Medulla oblongata (tissue), 1 donor: Measurements from ENCODE around the gene DLG2.
"Not testable (repeated sequence)": the region's sequence is repeated elsewhere in the genome, so short reads cannot be mapped to it uniquely, and the experiment has no call there.

Experiments
- DNase-seq: peaks from one replicate; pipeline ENCODE4 v3.0.0-alpha.2; 2015; ENCODE audit errors: extremely low spot score

Gene DLG2

GRCh38 chr11:85444479-85444878, 182.7 kb downstream of the DLG2 start:
- no peak for DNase-seq

GRCh38 chr11:85440273-85440672, 186.9 kb downstream of the DLG2 start:
- DNase-seq: no peak

- DNase-seq: no peak
Observed at GRCh38 chr11:85438328-85438727, 188.8 kb downstream of the DLG2 start.

- DNase-seq: no peak
Observed at GRCh38 chr11:85431319-85431718, 195.8 kb downstream of the DLG2 start.

GRCh38 chr11:85423794-85424193, 203.3 kb downstream of the DLG2 start:
- no peak for DNase-seq

- no peak for DNase-seq
Observed at GRCh38 chr11:85423316-85423715, 203.8 kb downstream of the DLG2 start.

- no peak for DNase-seq
Observed at GRCh38 chr11:85414175-85414574, 213.0 kb downstream of the DLG2 start.

GRCh38 chr11:85407648-85408047, 219.5 kb downstream of the DLG2 start:
- no peak for DNase-seq

GRCh38 chr11:85406841-85407240, 220.3 kb downstream of the DLG2 start:
- no peak for DNase-seq

GRCh38 chr11:85406316-85406715, 220.8 kb downstream of the DLG2 start:
- DNase-seq: no peak

GRCh38 chr11:85395515-85396055, 231.6 kb downstream of the DLG2 start:
- DNase-seq: not testable (repeated sequence)

- no peak for DNase-seq
Observed at GRCh38 chr11:85394283-85394682, 232.9 kb downstream of the DLG2 start.

GRCh38 chr11:85391141-85391540, 236.0 kb downstream of the DLG2 start:
- DNase-seq: no peak

- no peak for DNase-seq
Observed at GRCh38 chr11:85385547-85385946, 241.6 kb downstream of the DLG2 start.

- DNase-seq: no peak
Observed at GRCh38 chr11:85385111-85385510, 242.0 kb downstream of the DLG2 start.

- no peak for DNase-seq
Observed at GRCh38 chr11:85379066-85379465, 248.1 kb downstream of the DLG2 start.

GRCh38 chr11:85377901-85378300, 249.2 kb downstream of the DLG2 start:
- DNase-seq: no peak

GRCh38 chr11:85359859-85360258, 267.3 kb downstream of the DLG2 start:
- no peak for DNase-seq

GRCh38 chr11:85355921-85356320, 271.2 kb downstream of the DLG2 start:
- DNase-seq: no peak

GRCh38 chr11:85349539-85349938, 277.6 kb downstream of the DLG2 start:
- not testable (repeated sequence) for DNase-seq

- no peak for DNase-seq
Observed at GRCh38 chr11:85348945-85349344, 278.2 kb downstream of the DLG2 start.

GRCh38 chr11:85347291-85347690, 279.9 kb downstream of the DLG2 start:
- no peak for DNase-seq

- DNase-seq: no peak
Observed at GRCh38 chr11:85346484-85346883, 280.7 kb downstream of the DLG2 start.

- DNase-seq: not testable (repeated sequence)
Observed at GRCh38 chr11:85340846-85341245, 286.3 kb downstream of the DLG2 start.
